ENCODE results near the gene MYO1D. TPM values are rescaled to one million over a fixed set of nuclear protein-coding genes. Genes with fewer than 3 reads are reported as not detected.

MYO1D gene
- total RNA-seq, 1 experiment from 2014 or later, result 40.8 TPM

- BruUV-seq (replicated peaks), result no TSS peak
- Histone ChIP-seq H3K9me2 (ENCODE audit: insufficient read depth) (no peaks in the 10 kb centered on the region), H3K27ac (no peak overlapping the region), H3K79me2 (ENCODE audit: low read depth) (no peaks in the 10 kb centered on the region), H4K20me1 (ENCODE audit: insufficient read depth) (no peaks in the 10 kb centered on the region), H3F3A (ENCODE audit: insufficient read depth, low read depth) (no peaks in the 10 kb centered on the region), H3K36me3 (ENCODE audit: low read depth) (no peaks in the 10 kb centered on the region), H3K27me3 (ENCODE audit: insufficient read depth, low read depth) (no peaks in the 10 kb centered on the region), H3K4me2 (no peak overlapping the region), H3K4me3 (no peak overlapping the region), H3K4me1 (replicated peaks; ENCODE audit: insufficient read depth) (no peaks in the 10 kb centered on the region; the same call in 1 of the 2 replicates), H2AFZ (no peak overlapping the region), H3K9me3 (ENCODE audit: insufficient read depth, low read depth) (no peaks in the 10 kb centered on the region)
- no peak for DNase-seq
- intact Hi-C loops (cut with micrococcal nuclease; ENCODE audit: unreplicated experiment), result no loop called here
- POLR2A ChIA-PET (ENCODE audit: unreplicated experiment), result no interaction called here
- TF ChIP-seq, protein P1, sequence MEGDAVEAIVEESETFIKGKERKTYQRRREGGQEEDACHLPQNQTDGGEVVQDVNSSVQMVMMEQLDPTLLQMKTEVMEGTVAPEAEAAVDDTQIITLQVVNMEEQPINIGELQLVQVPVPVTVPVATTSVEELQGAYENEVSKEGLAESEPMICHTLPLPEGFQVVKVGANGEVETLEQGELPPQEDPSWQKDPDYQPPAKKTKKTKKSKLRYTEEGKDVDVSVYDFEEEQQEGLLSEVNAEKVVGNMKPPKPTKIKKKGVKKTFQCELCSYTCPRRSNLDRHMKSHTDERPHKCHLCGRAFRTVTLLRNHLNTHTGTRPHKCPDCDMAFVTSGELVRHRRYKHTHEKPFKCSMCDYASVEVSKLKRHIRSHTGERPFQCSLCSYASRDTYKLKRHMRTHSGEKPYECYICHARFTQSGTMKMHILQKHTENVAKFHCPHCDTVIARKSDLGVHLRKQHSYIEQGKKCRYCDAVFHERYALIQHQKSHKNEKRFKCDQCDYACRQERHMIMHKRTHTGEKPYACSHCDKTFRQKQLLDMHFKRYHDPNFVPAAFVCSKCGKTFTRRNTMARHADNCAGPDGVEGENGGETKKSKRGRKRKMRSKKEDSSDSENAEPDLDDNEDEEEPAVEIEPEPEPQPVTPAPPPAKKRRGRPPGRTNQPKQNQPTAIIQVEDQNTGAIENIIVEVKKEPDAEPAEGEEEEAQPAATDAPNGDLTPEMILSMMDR (conservative IDR thresholded peaks at IDR 0.05), result no peak
- TF ChIP-seq EZH2 (IDR thresholded peaks at IDR 0.05; ENCODE audit: low read depth), result no peak
- CTCF ChIA-PET, result no interaction called here
Observed at GRCh38 chr17:32772453-32773025, 104.4 kb downstream of the MYO1D start.

GRCh38 chr17:32771396-32771795 is 105.5 kb downstream of the MYO1D start:
- Histone ChIP-seq H4K20me1 (ENCODE audit: insufficient read depth) (no peaks in the 10 kb centered on the region), H2AFZ (no peak overlapping the region), H3F3A (ENCODE audit: insufficient read depth, low read depth) (no peaks in the 10 kb centered on the region), H3K4me1 (replicated peaks; ENCODE audit: insufficient read depth) (no peaks in the 10 kb centered on the region; the same call in 1 of the 2 replicates), H3K9me2 (ENCODE audit: insufficient read depth) (no peaks in the 10 kb centered on the region), H3K4me2 (no peak overlapping the region), H3K79me2 (ENCODE audit: low read depth) (no peaks in the 10 kb centered on the region), H3K27me3 (ENCODE audit: insufficient read depth, low read depth) (no peaks in the 10 kb centered on the region), H3K36me3 (ENCODE audit: low read depth) (no peaks in the 10 kb centered on the region), H3K9me3 (ENCODE audit: insufficient read depth, low read depth) (no peaks in the 10 kb centered on the region), H3K27ac (no peak overlapping the region), H3K4me3 (no peak overlapping the region)
- DNase-seq, result no peak
- no TSS peak for BruUV-seq (replicated peaks)
- ChIA-PET POLR2A (ENCODE audit: unreplicated experiment) (no interaction called here), CTCF (no interaction called here)
- intact Hi-C loops (cut with micrococcal nuclease; ENCODE audit: unreplicated experiment), result no loop called here
- no peak for TF ChIP-seq EZH2 (IDR thresholded peaks at IDR 0.05; ENCODE audit: low read depth)
- TF ChIP-seq, protein P1 (conservative IDR thresholded peaks at IDR 0.05), result no peak

DNA sequence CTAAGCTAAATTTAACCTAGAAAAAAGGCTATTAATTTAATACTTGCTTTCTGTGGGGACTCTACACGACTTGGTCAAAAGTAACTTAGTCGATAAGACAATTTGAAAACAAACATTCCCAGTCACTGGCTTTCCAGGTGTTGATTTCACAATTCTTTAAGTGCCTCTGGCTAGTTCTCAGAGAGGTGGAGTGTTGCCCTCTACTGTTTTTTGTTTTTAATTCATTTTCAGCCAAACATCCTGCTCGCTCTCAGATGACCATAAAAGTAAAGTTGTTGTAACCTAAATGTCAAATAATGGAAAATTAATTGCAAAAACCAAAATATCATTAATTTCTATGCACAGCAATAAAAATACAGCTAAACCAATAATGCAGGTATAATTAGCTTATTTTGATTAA is 107.1 kb downstream of the MYO1D start:
- Histone ChIP-seq H3K27me3 (ENCODE audit: insufficient read depth, low read depth) (no peaks in the 10 kb centered on the region), H3K4me2 (peak overlapping the region; percentile 46; the same call in 1 of the 2 replicates), H3K4me1 (replicated peaks; ENCODE audit: insufficient read depth) (no peaks in the 10 kb centered on the region; the same call in 1 of the 2 replicates), H3F3A (ENCODE audit: insufficient read depth, low read depth) (no peaks in the 10 kb centered on the region), H3K27ac (no peak overlapping the region), H3K79me2 (ENCODE audit: low read depth) (no peaks in the 10 kb centered on the region), H2AFZ (no peak overlapping the region), H3K36me3 (ENCODE audit: low read depth) (no peaks in the 10 kb centered on the region), H3K4me3 (no peak overlapping the region), H3K9me3 (ENCODE audit: insufficient read depth, low read depth) (no peaks in the 10 kb centered on the region), H4K20me1 (ENCODE audit: insufficient read depth) (no peaks in the 10 kb centered on the region), H3K9me2 (ENCODE audit: insufficient read depth) (no peaks in the 10 kb centered on the region)
- intact Hi-C loops (cut with micrococcal nuclease; ENCODE audit: unreplicated experiment), result no loop called here
- POLR2A ChIA-PET (ENCODE audit: unreplicated experiment), result no interaction called here
- TF ChIP-seq, protein P1 (conservative IDR thresholded peaks at IDR 0.05), result peak; percentile 62; the same call in 1 of the 2 replicates
- TF ChIP-seq EZH2 (IDR thresholded peaks at IDR 0.05; ENCODE audit: low read depth), result no peak
- CTCF ChIA-PET, result no interaction called here
- peak in 1 of 2 experiments; percentile 60 for DNase-seq
- BruUV-seq (replicated peaks), result no TSS peak
